GM18511 (cell line): ENCODE measurements around the gene KRTAP5-9.
"Not testable (repeated sequence)": the region's sequence is repeated elsewhere in the genome, so short reads cannot be mapped to it uniquely, and the experiment has no call there.

ENCODE experiments used
- ATAC-seq: cut with Tn5 transposase; IDR thresholded peaks from one replicate; pipeline ENCODE4 v1.9.1; 2021; ENCODE audit warnings: mild to moderate bottlenecking, moderate library complexity; ENCODE audit not compliant: unreplicated experiment

The KRTAP5-9 gene

DNA sequence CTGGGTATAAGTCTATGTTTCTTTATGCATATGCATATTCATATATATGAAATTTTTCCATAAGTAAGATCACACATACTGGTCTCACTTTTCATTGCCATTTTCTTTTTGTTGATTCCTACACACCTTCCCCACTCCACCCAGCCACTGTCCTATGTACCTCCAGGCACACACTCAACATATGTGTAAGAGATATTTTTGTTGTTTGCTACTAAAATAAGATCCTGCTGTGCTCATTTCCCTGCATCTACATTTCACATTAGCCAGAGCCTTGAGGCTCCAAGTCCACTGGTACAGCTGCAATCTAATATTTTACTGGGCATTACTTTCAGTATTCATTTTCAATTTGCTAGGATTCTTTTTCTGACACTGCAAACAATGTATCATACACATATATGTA lies 9.0 kb downstream of the KRTAP5-9 start:
- no peak for ATAC-seq

DNA sequence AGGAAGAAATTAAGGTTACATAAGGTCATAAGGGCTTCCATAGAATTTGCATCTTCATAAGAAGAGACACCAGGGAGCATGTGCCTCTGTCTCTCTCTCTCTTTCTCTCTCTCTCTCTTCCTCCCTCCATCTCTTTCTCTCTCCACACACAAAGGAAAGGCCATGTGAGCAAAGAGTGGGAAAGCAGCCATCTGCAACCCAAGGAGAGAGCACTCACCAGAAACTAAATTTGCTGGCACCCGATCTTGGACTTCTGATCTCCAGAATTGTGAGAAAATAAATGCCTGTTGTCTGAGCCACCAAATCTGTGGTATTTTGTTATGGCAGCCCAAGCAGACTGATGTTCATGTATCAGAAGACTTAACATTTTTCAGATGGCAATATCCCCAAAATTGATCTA lies 10.8 kb downstream of the KRTAP5-9 start:
- ATAC-seq, result no peak

DNA sequence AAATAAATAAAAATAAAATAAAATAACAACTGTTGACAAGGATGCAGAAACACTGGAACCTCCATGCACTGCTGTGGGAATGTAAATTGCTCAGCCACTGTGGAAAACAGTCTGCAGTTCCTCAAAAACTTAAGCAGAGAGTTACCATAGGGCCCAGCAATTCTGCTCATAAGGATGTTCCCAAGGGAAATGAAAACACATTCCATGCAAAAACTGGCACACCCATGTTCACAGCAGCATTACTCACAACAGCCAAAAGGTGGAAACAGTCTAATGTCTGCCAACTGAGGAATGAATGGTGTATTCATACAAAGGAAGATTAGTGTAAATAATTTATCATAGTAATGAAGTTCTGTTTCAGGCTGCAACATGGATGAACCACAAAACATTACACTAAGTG lies 13.9 kb downstream of the KRTAP5-9 start:
- ATAC-seq, result no peak

DNA sequence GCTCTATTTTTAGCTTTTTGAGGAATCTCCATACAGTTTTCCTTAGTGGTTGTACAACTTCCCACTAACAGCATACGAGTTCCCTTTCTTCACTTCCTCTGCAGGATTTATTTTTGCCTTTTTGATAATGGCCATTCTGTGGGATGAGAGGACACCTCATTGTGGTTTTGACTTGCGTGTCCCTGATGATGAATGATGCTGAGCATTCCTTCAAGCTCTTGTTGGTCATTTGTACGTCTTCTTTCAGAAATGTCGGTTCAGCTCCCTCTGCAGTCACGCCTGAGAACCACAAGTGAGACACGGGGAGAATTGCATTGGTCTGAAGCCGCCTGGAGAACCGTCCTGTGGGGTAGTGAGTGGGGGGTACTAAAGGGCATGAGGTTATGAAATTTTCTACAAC lies 15.2 kb downstream of the KRTAP5-9 start:
- no peak for ATAC-seq

DNA sequence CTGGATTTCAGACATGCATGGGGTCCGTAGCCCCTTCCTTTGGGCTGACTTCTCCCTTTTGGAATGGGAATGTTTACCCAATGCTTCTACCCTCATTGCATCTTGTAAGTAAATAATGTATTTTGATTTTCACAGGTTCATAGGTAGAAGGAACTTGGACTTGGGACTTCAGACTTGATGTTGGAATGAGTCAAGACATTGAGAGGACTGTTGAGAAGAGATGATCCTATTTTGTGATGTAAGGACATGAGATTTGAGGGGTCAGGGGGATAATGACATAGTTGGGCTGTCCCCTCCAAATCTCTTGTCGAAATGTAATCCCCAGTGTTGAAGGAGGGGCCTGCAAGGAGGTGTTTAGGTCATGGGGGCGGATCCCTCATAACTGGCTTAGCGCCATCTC lies 16.2 kb downstream of the KRTAP5-9 start:
- ATAC-seq, result no peak

DNA sequence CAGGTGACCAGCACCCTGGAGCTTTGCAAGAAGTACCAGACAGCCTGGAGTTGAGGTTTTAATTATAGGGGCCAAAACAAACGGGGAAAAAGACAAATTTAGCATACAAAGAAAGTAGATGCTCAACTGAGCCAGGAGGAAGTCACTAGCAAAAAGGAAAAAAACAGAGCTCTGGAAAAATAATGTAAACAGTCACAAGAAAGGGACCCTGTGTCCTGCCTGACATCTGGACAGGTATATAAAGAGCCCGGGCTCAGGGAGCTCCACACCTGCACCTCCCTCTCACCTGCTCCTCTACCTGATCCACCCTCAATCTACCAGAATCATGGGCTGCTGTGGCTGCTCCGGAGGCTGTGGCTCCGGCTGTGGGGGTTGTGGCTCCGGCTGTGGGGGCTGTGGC lies 17.0 kb downstream of the KRTAP5-9 start, which contains the start of gene KRTAP5-10:
KRTAP5-10 (plus strand) TSS at position 301 of the 400 bp plus-strand sequence; CDS start at position 326, 25 bp downstream.
- ATAC-seq, result no peak

DNA sequence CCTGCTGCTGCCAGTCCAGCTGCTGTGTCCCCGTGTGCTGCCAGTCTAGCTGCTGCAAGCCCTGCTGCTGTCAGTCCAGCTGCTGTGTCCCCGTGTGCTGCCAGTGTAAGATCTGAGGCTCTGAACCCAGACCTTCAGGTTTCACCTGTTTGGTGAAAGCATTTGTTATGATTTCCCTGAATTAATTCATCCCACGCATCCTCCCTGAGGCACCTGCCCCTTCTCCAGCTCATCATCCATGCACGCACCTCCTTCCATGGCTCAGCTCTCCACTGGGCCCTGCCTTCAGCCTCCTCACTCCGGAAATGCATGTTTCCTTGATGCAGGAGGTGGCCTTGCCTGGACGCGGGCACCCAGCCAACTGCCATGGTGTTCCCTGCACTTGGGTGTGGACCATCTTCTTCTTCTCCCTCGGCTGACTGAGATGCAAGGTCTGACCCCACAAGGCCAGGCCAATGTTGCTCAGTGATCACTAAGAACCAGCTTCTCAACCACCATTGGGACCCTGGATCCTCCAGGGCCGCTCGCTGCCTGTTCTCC lies 17.9 kb downstream of the KRTAP5-9 start:
- no peak for ATAC-seq

DNA sequence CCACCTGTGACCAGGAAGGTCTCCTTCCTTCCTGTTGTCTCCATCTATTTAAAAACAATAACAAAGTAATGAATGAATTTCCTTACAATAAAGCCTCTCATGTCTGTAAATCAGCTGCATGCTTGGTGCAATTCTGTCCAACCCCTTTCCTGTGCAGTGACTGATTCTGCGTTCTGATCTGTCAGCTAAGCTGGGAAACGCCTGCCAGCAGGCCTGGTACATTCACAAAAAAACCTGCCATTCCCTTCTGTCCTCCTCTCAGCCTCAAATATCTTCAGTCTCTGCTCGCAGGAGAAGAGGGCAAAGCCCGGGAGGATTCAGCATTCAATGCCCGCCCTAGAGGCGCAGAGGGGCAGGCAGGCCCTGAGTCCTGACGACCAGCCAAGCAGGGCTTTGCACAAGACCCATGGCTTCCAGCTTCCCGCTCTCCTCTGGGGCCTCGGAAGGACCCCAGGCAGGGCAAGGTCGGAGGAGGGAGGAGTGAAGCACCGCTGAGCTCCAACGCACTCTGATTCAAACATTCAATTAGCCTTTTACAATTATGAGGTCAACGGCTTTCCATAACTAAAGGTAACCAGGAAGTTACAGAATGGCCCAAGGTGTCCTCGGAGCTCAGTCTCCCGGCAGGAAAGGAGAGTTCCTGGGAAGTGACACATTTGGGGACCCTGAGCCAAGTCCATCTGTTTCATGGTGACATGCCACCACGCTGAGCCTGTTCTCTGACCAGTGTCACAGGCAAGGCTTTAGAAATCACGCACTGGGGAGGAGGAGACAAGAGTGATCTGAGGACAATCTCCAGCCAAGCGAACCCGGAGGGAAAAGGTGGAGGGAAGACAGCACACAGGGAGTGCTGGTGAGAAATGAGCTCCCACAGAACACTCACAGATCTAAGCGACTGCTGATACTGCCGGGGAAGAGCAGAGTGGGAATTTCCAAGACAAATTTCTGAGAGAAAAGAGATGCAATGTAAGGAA lies 18.7 kb downstream of the KRTAP5-9 start:
- not testable (repeated sequence) for ATAC-seq

DNA sequence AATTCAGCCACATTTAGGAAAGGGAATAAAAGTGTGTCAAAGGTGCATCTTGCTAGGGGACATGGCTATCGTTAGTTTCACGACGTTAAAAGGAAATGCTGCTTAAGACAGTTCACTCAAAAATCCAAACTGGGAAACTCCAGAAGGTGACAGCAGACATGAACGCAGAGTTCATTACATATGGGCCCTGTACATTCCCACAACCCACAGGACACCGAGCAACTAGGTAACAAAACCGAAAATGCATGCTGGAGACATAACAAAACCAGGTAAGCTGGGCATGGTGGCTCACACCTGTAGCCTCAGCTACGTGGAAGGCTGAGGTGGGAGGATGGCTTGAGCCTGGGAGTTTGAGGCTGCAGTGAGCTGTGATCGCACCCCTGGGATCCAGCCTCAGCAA lies 19.4 kb downstream of the KRTAP5-9 start:
- not testable (repeated sequence) for ATAC-seq

DNA sequence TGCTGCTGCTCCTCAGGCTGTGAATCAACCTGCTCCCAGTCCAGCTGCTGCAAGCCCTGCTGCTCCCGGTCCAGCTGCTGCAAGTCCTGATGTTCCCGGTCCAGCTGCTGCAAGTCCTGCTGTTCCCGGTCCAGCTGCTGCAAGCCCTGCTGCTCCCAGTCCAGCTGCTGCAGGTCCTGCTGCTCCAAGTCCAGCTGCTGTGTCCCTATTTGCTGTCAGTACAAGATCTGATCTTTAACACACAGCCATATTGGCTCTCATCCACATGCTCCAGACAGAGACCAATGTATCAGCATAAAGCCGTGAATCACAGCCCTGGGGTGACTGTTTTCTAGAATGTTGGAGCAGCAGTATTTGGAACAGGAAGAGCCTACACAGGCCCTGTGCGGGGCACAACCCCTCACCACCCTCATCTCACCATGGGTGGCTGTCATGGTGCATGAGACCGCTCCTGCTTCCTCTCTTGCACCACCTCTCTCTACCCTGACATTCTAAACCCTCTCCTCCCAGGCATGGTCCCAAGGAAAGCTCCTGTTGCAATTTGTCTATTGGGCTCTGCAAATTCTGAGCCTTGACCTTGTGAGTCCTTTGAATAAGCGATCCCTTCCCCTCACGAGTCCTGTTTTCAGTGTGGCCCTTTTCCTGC lies 20.6 kb downstream of the KRTAP5-9 start:
- no peak for ATAC-seq

DNA sequence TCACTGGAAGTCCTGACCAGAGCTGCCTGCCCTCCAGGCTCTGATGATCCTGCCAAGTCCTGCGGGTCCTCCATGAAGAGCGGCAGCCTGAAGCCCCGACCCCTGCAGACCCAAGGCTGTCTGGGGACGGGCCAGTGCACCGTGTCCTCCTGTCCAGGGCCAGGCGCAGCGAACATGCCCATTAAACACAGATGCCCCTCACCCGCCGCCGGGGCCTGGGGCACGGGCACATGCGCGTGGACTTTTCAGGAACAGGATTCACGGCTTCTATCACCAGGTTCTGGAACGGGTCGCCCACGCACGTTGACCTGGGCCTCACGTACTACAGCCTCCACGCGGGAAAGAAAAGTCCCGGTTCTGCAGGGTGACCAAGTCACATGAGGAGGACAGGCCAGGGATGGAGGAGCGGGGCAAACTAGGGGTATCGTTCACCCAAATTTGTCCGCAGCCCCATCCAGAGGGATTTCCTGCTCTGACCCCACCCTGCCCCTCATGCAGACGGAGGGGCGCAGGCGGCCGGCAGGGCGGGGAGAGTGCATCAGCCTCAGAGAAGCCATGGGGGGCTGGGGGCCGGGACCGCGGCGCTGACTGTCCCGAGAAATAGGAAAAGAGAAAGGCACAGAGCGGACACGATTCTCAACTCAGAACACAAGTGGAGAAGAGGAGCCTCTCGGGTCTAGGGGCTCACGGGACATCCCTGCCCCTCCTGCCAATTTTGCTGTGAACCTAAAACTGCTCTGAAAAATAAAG lies 23.1 kb downstream of the KRTAP5-9 start:
- ATAC-seq, result not testable (repeated sequence)

DNA sequence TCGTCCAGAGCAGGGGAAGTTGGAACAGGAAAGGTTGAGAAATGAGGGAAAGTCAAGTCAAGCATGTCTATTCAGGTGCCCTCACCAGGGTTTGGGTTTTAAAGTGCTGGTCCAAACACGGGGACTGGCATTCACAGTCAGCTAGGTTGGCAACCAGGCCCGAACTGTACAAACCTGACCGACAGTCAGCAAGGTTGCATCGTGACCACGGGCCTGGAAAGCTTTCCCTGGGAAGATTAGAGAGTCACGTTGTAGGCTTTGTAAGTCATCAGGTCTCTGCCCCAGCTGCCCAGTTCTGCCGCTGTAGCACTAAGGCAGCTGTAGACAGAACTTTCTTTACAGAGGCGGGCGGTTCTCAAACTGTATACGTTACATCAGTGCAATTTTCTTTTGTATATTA lies 24.6 kb downstream of the KRTAP5-9 start:
- ATAC-seq, result no peak

DNA sequence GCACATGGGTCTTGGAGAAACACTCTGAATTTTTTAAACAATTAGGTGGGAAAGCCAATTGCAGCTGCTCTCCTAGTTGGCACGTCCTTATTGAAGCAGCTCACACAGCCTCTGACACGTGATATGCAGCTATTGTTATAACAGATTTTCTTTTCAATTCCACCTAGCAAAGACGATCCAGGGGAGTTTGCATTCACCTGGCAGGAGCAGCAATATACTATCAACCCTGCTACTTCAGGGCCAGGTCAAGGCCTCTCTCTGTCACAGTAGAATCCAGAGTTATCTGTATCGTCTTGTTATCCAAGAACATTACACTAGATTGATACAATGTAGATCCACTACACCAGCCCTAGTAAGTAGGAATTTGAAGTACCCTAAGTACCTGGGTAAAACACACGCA lies 26.2 kb downstream of the KRTAP5-9 start:
- ATAC-seq, result no peak

DNA sequence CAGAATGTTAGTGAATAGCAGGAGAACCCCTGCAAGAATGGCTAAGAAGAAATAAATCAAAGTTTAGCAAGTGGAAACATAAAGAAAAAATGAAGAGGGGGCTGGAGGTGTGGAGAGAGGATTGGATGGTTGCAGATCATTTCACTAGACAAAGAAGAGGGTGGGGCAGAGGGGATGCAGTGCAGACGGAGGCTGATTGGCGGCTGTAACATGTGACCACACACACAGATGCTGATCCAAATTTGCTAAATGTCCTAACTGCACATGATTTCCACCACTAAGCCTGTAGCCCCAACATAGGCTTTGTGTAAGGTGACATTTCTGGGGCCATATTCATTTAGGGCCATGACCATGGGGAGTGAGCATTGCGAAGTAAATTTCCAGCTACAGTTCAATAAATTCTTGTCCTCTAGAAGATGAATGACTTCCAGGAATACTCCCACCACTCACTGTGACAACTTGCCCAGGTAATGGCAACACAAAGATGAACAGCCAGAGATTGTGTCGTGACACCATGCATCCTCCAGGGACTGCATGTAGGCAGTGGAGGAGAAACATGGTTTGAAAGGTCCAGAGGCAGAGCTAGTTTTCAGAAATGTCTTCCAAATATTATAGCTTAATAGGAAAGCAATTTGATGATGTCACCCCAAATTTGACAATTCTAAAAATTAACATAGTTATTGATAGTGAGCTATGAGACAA lies 27.7 kb downstream of the KRTAP5-9 start:
- no peak for ATAC-seq

DNA sequence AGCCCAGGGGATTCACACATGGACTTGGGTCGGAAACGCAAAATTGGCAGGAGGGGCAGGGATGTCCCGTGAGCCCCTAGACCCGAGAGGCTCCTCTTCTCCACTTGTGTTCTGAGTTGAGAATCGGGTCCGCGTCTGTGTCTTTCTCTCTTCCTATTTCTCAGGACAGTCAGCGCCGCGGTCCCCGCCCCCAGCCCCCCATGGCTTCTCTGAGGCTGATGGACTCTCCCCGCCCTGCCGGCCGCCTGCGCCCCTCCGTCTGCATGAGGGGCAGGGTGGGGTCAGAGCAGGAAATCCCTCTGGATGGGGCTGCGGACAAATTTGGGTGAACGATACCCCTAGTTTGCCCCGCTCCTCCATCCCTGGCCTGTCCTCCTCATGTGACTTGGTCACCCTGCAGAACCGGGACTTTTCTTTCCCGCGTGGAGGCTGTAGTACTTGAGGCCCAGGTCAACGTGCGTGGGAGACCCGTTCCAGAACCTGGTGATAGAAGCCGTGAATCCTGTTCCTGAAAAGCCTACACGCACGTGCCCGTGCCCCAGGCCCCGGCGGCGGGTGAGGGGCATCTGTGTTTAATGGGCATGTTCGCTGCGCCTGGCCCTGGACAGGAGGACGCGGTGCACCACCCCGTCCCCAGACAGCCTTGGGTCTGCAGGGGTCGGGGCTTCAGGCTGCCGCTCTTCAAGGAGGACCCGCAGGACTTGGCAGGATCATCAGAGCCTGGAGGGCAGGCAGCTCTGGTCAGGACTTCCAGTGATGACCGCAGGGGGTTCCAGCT lies 28.7 kb downstream of the KRTAP5-9 start:
- ATAC-seq, result not testable (repeated sequence)

DNA sequence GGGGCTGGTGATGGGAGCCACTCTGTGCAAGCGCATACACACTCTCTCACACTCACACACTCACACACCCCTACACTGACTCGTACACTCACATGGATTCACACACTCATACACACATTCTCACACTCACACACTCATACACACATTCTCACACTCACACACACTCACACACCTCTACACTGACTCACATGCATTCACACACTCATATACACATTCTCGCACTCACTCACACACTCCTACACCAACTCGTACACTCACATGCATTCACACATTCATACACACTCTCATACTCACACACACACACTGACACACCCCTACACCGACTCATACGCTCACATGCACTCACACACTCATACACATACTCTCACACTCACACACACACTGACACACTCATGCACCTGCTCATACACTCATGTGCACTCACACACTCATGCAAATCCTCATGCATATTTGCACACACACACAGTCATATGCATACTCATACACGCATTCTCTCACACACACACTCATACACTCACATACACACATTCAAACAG lies 29.3 kb downstream of the KRTAP5-9 start:
- no peak for ATAC-seq

DNA sequence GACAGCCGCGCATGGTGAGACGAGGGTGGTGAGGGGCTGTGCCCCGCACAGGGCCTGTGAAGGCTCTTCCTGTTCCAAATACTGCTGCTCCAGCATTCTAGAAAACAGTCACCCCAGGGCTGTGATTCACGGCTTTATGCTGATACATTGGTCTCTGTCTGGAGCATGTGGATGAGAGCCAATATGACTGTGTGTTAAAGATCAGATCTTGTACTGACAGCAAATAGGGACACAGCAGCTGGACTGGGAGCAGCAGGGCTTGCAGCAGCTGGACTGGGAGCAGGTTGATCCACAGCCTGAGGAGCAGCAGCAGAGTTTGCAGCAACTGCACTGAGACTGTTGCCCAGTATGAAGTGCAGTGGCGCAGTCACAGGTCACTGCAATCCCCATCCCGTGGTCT lies 31.3 kb downstream of the KRTAP5-9 start:
- not testable (repeated sequence) for ATAC-seq

DNA sequence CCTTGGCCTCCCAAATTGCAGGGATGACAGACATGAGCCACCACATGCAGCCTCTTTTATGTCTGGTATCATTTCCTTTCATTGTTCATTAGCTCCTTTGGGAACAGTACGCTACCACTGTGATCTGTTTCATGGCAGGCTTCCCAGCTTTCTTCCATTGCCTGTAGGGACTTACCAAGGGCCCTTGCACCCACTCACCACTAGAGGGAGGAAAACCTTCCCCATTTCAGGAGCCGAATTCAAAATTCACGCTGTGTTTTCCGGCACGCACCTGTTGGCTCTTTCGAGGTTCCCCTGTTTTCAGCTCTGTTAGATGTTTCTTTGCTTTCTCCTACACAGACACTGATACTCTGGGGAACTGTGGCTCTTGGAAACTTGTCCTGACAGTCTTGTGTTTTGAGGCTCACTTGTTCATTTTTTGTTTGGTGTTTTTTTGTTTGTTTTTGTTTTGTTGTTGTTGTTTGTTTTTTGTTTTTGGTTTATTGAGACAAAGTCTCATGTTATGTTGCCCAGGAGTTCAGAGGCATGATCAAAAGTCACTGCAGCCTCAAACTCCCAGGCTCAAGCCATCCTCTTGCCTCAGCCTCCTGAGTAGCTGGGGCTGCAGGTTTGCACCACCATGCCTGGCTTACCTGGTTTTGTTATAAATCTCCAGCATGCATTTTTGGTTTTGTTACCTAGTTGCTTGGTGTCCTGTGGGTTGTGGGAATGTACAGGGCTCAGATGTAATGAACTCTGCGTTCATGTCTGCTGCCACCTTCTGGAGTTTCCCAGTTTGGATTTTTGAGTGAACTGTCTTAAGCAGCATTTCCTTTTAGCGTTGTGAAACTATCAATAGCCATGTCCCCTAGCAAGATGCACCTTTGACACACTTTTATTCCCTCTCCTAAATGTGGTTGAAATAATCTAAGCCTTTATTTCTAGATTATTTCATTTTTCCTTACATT lies 32.1 kb downstream of the KRTAP5-9 start:
- no peak for ATAC-seq
